Common myeloid progenitor, CD34-positive (primary cell): ENCODE data around the gene ELL2.

Experiments used
- CTCF ChIA-PET: fragments of 350-600 bp; sonication (Branson Sonifier 250); formaldehyde crosslinking; loops from one replicate; lab custom pipeline; 2021; ENCODE audit warnings: antibody characterized with exemption; lab: Charles Lee
- POLR2A ChIA-PET: fragments of 350-600 bp; sonication (Branson Sonifier 250); formaldehyde crosslinking; loops from one replicate; lab custom pipeline; 2021; ENCODE audit warnings: antibody characterized with exemption; lab: Charles Lee
- DNase-seq, 3 donors: peaks; one replicate each; pipeline versions ENCODE4 v3.0.0 to v3.0.0-alpha.2; 2013
- H3K27ac ChIP-seq, 2 experiments: 1 replicate in 1 of 2; 2 replicates in 1 of 2; pipeline ENCODE4 v1.7.0; 2013; ENCODE audit warnings: inconsistent platforms in 2 of 2, low read length in 2 of 2, mild to moderate bottlenecking in 2 of 2, low read depth in 1 of 2, moderate library complexity in 1 of 2; ENCODE audit not compliant: severe bottlenecking in 2 of 2, insufficient read depth in 1 of 2, poor library complexity in 1 of 2
- H3K27me3 ChIP-seq, 5 experiments: replicated peaks in 2 of 5; 1 replicate in 3 of 5; 2 replicates in 2 of 5; pipeline versions ENCODE4 v1.6.1 to v1.7.0; 2013; ENCODE audit warnings: low read length in 4 of 5, mild to moderate bottlenecking in 2 of 5, moderate library complexity in 2 of 5, inconsistent platforms in 1 of 5; ENCODE audit not compliant: insufficient read depth in 5 of 5, control insufficient read depth in 4 of 5
- H3K36me3 ChIP-seq, 4 experiments: 1 replicate in 2 of 4; 2 replicates in 2 of 4; pipeline versions ENCODE4 v1.6.1 to v1.7.0; 2013; ENCODE audit warnings: low read length in 3 of 4, control low read depth in 1 of 4, mild to moderate bottlenecking in 1 of 4; ENCODE audit not compliant: control insufficient read depth in 4 of 4, insufficient read depth in 4 of 4
- H3K4me1 ChIP-seq, 4 experiments: 1 replicate in 3 of 4; 2 replicates in 1 of 4; pipeline versions ENCODE4 v1.6.1 to v1.7.1; 2013; ENCODE audit warnings: low read length in 3 of 4, mild to moderate bottlenecking in 3 of 4, control low read depth in 1 of 4, inconsistent platforms in 1 of 4, moderate library complexity in 1 of 4; ENCODE audit not compliant: control insufficient read depth in 4 of 4, insufficient read depth in 4 of 4; ENCODE audit errors: control extremely low read depth in 1 of 4
- H3K4me3 ChIP-seq, 7 experiments: 1 replicate in 4 of 7; 2 replicates in 3 of 7; pipeline versions ENCODE4 v1.5.1 to v1.7.0; 2013; ENCODE audit warnings: mild to moderate bottlenecking in 7 of 7, low read length in 6 of 7, moderate library complexity in 6 of 7, inconsistent platforms in 2 of 7, low read depth in 2 of 7, control low read depth in 1 of 7; ENCODE audit not compliant: insufficient read depth in 4 of 7, control insufficient read depth in 1 of 7; ENCODE audit errors: extremely low read depth in 1 of 7
- H3K9me3 ChIP-seq, 5 experiments: 1 replicate in 4 of 5; 2 replicates in 1 of 5; pipeline versions ENCODE4 v1.6.1 to v1.7.1; 2013; ENCODE audit warnings: low read length in 4 of 5, mild to moderate bottlenecking in 2 of 5, inconsistent platforms in 1 of 5, low read depth in 1 of 5, moderate library complexity in 1 of 5; ENCODE audit not compliant: control insufficient read depth in 4 of 5, insufficient read depth in 2 of 5; ENCODE audit errors: control extremely low read depth in 1 of 5
- WGBS: methylation state at CpG from one replicate; pipeline ENCODE4 v1.1.5; 2013; ENCODE audit not compliant: insufficient coverage; 5-methylcytosine and 5-hydroxymethylcytosine counted together

ELL2 gene

GRCh38 chr5:95881833-95882232 is 79.8 kb downstream of the ELL2 start:
- Histone ChIP-seq H3K36me3 (no peaks in the 10 kb centered on the region), H3K4me1 (peaks cover 0 to 14% (median 7%) of the 10 kb centered on the region in 4 experiments), H3K4me3 (no peak overlapping the region), H3K27me3 (no peaks in the 10 kb centered on the region), H3K9me3 (no peaks in the 10 kb centered on the region), H3K27ac (no peak overlapping the region)
- WGBS, result 90% methylated on average over 4 of the region's 5 CpGs
- ChIA-PET POLR2A (no interaction called here), CTCF (interaction anchor here (0.7 to 2.0 kb wide), 5 partner anchors 8 to 24 kb away, joined by 3 to 5 read pairs (median 3); no protein-coding TSS in a partner anchor)
- DNase-seq, result no peak

- POLR2A ChIA-PET, result no interaction called here
- CTCF ChIA-PET, result interaction anchor here (1.2 to 2.0 kb wide), 3 partner anchors 9 to 14 kb away, joined by 3 to 5 read pairs (median 3); no protein-coding TSS in a partner anchor
- WGBS, result 95% methylated on average over 3 of the region's 5 CpGs
Measured at GRCh38 chr5:95880081-95880926, 81.3 kb downstream of the ELL2 start.

GRCh38 chr5:95879661-95880060 is 82.0 kb downstream of the ELL2 start:
- 100% methylated on average over 3 of the region's 5 CpGs for WGBS
- H3K27me3 ChIP-seq, result no peaks in the 10 kb centered on the region
- CTCF ChIA-PET, result interaction anchor here (0.9 to 2.0 kb wide), 3 partner anchors 10 to 28 kb away, joined by 3 to 5 read pairs (median 3); no protein-coding TSS in a partner anchor

More at GRCh38 chr5:95880081-95880926, 81.3 kb downstream of the ELL2 start:
- no peak for DNase-seq
- H3K9me3 ChIP-seq, result no peaks in the 10 kb centered on the region
- H3K27ac ChIP-seq, result no peak overlapping the region
- H3K4me1 ChIP-seq, result peaks cover 0 to 14% (median 7%) of the 10 kb centered on the region in 4 experiments
- H3K4me3 ChIP-seq, result no peak overlapping the region
- H3K27me3 ChIP-seq, result no peaks in the 10 kb centered on the region
- H3K36me3 ChIP-seq, result no peaks in the 10 kb centered on the region

GRCh38 chr5:95878417-95879323 is 83.0 kb downstream of the ELL2 start:
- Histone ChIP-seq H3K27ac (no peak overlapping the region), H3K4me1 (peaks cover 0 to 1% (median under 1%) of the 10 kb centered on the region in 4 experiments), H3K4me3 (no peak overlapping the region), H3K27me3 (no peaks in the 10 kb centered on the region), H3K9me3 (no peaks in the 10 kb centered on the region), H3K36me3 (no peaks in the 10 kb centered on the region)
- 89% methylated on average over 7 of the region's 8 CpGs for WGBS
- CTCF ChIA-PET, result interaction anchor here (0.7 to 1.2 kb wide), 4 partner anchors 12 to 43 kb away, joined by 3 read pairs; no protein-coding TSS in a partner anchor
- DNase-seq, result no peak
- POLR2A ChIA-PET, result no interaction called here

More at GRCh38 chr5:95879661-95880060, 82.0 kb downstream of the ELL2 start:
- DNase-seq, result no peak
- Histone ChIP-seq H3K36me3 (no peaks in the 10 kb centered on the region), H3K4me1 (peaks cover 0 to 11% (median 4%) of the 10 kb centered on the region in 4 experiments), H3K9me3 (no peaks in the 10 kb centered on the region), H3K27ac (no peak overlapping the region), H3K4me3 (no peak overlapping the region)
- POLR2A ChIA-PET, result no interaction called here

GRCh38 chr5:95876782-95877181 is 84.9 kb downstream of the ELL2 start:
- CTCF ChIA-PET, result no interaction called here
- 92% methylated on average over 2 of the region's 2 CpGs for WGBS
- POLR2A ChIA-PET, result no interaction called here

GRCh38 chr5:95874246-95874645 is 87.4 kb downstream of the ELL2 start:
- H3K9me3 ChIP-seq, result no peaks in the 10 kb centered on the region
- H3K4me3 ChIP-seq, result no peak overlapping the region
- peaks cover 5 to 17% (median 11%) of the 10 kb centered on the region in 4 experiments for H3K4me1 ChIP-seq
- no peaks in the 10 kb centered on the region for H3K27me3 ChIP-seq
- ChIA-PET CTCF (interaction anchor here (1.0 kb wide), 1 partner anchor 16 kb away, joined by 3 read pairs; no protein-coding TSS in a partner anchor), POLR2A (no interaction called here)
- no peak overlapping the region for H3K27ac ChIP-seq
- no peak for DNase-seq
- 100% methylated on average over 3 of the region's 3 CpGs for WGBS
- no peaks in the 10 kb centered on the region for H3K36me3 ChIP-seq

More at GRCh38 chr5:95876782-95877181, 84.9 kb downstream of the ELL2 start:
- no peaks in the 10 kb centered on the region for H3K4me1 ChIP-seq
- H3K9me3 ChIP-seq, result no peaks in the 10 kb centered on the region
- H3K4me3 ChIP-seq, result no peak overlapping the region
- no peaks in the 10 kb centered on the region for H3K27me3 ChIP-seq
- no peak overlapping the region for H3K27ac ChIP-seq
- no peak for DNase-seq
- H3K36me3 ChIP-seq, result no peaks in the 10 kb centered on the region
